HG03095 (cell line): ENCODE measurements around the gene CPNE2.
"Not testable (repeated sequence)": the region's sequence is repeated elsewhere in the genome, so short reads cannot be mapped to it uniquely, and the experiment has no call there.

ENCODE experiments used
- ATAC-seq: cut with Tn5 transposase; IDR thresholded peaks from one replicate; pipeline ENCODE4 v1.9.1; 2021; ENCODE audit warnings: moderate library complexity; ENCODE audit not compliant: unreplicated experiment

Gene CPNE2

GRCh38 chr16:57096793-57097192 lies 4.4 kb downstream of the CPNE2 start:
- no peak for ATAC-seq

GRCh38 chr16:57098188-57098841 lies 5.9 kb downstream of the CPNE2 start:
- no peak for ATAC-seq

GRCh38 chr16:57099965-57100364 lies 7.6 kb downstream of the CPNE2 start:
- ATAC-seq: not testable (repeated sequence)

GRCh38 chr16:57100445-57100844 lies 8.1 kb downstream of the CPNE2 start:
- ATAC-seq: no peak

- no peak for ATAC-seq
Observed at GRCh38 chr16:57102888-57103851, 10.8 kb downstream of the CPNE2 start.

- no peak for ATAC-seq
Observed at GRCh38 chr16:57104706-57105105, 12.3 kb downstream of the CPNE2 start.

- ATAC-seq: no peak
Observed at GRCh38 chr16:57105184-57105583, 12.8 kb downstream of the CPNE2 start.

GRCh38 chr16:57106767-57107166 lies 14.4 kb downstream of the CPNE2 start:
- ATAC-seq: no peak

- ATAC-seq: no peak
Observed at GRCh38 chr16:57107321-57107922, 15.0 kb downstream of the CPNE2 start.

- ATAC-seq: no peak
Observed at GRCh38 chr16:57108432-57108831, 16.0 kb downstream of the CPNE2 start.

GRCh38 chr16:57109259-57110105 lies 17.1 kb downstream of the CPNE2 start:
- ATAC-seq: not testable (repeated sequence)

GRCh38 chr16:57110937-57111336 lies 18.6 kb downstream of the CPNE2 start:
- no peak for ATAC-seq

GRCh38 chr16:57111420-57111819 lies 19.0 kb downstream of the CPNE2 start:
- ATAC-seq: no peak

- no peak for ATAC-seq
Observed at GRCh38 chr16:57112403-57113041, 20.1 kb downstream of the CPNE2 start.

- no peak for ATAC-seq
Observed at GRCh38 chr16:57113042-57113453, 20.7 kb downstream of the CPNE2 start.

GRCh38 chr16:57113664-57114063 lies 21.3 kb downstream of the CPNE2 start:
- no peak for ATAC-seq

GRCh38 chr16:57115168-57115513 lies 22.8 kb downstream of the CPNE2 start:
- no peak for ATAC-seq

GRCh38 chr16:57115514-57116182 lies 23.3 kb downstream of the CPNE2 start:
- no peak for ATAC-seq

- no peak for ATAC-seq
Observed at GRCh38 chr16:57118461-57119084, 26.2 kb downstream of the CPNE2 start.
